Activated CD8-positive, alpha-beta memory T cell treated with anti-CD3 and anti-CD28 coated beads, Interleukin-2, amount 50 U/mL, for 1 hour (primary cell): ENCODE data around the gene NPAS2.

ENCODE experiments used
- DNase-seq: peaks from one replicate; pipeline ENCODE4 v3.0.0-alpha.2; 2020; ENCODE audit errors: extremely low read depth

NPAS2 gene

GRCh38 chr2:100855084-100855483 lies 35.1 kb downstream of the NPAS2 start:
- no peak for DNase-seq

DNA sequence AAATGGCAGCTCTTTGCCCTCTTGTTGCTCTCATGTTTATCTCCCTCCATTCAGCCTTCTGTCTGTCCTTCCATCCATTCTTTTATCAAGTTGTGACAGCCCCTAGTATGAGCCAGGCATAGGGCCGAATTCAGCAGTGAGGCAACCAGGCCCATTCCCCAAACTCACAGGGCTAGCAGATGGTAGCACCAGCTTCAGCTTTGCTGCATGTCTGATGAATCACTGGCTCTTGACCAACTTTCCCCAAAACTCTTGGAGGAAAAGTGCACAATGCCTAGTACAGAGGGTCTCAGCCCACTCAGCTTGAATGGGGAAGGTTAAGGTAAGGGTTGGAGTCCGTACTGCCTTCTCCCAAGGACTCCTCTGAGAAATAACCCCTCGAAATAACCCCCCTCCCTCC lies 35.7 kb downstream of the NPAS2 start:
- no peak for DNase-seq

- no peak for DNase-seq
Observed at GRCh38 chr2:100856732-100857131, 36.8 kb downstream of the NPAS2 start.

DNA sequence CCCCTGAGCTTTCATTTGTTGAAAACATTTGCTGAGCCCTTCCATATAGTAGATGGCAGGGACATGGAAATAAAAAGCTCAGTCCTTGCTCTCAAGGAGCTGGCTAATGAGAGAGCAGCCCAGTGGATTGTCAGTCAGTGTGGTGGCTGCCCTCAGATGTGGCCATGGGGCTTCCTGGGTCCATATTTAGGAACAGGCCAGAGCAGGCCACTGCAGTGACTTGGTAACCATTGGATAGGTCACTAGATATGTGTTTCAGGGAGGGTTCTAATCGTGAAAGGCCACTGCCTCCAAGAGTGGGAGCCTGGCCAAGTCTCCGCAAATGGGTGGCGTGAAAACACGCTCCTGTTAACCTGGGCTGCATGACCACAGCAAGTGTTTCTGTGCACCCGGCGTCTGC lies 37.4 kb downstream of the NPAS2 start:
- DNase-seq, result no peak

GRCh38 chr2:100857915-100858314 lies 38.0 kb downstream of the NPAS2 start:
- DNase-seq, result no peak

DNA sequence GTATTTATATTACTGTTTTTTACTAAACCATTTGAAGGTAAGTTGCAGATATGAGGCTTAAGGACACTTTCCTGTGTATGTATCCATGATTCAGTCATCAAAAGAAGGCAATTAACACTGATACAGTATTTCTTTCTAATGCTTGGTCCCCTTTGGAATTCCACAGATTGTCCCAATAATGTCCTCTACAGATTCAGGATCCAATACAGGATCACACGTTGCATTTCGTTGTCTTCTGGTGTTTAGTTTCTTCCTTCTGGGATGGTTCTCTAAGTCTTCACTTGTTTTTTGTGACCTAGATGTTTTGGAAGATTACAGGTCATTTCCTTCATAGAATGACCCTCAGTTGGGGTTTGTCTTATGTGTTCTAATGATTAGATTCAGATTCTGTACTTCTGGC lies 40.0 kb downstream of the NPAS2 start:
- DNase-seq, result no peak

- DNase-seq, result no peak
Observed at GRCh38 chr2:100861340-100861739, 41.4 kb downstream of the NPAS2 start.

DNA sequence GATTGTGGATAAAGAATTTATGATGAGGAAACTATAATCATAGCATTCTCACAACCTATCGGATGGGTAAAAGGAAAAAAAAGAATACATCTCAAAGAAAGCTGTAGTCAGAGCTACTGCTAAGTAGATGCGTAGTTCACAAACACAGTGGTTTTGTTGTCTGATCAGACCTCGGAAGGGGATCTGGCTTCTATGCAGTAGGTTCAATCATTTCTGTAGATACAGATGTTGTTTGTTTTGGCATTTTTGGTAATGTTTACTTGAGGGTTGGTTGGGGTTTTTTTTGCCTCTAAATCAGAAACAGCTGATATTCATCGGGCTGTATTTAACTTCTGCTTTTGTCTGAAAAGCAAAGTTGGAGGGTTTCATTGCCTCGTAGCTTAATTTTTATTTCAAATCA lies 42.1 kb downstream of the NPAS2 start:
- DNase-seq, result no peak

GRCh38 chr2:100865816-100866460 lies 46.0 kb downstream of the NPAS2 start:
- no peak for DNase-seq

GRCh38 chr2:100868083-100868482 lies 48.1 kb downstream of the NPAS2 start:
- DNase-seq, result no peak

- DNase-seq, result no peak
Observed at GRCh38 chr2:100869120-100869519, 49.2 kb downstream of the NPAS2 start.

DNA sequence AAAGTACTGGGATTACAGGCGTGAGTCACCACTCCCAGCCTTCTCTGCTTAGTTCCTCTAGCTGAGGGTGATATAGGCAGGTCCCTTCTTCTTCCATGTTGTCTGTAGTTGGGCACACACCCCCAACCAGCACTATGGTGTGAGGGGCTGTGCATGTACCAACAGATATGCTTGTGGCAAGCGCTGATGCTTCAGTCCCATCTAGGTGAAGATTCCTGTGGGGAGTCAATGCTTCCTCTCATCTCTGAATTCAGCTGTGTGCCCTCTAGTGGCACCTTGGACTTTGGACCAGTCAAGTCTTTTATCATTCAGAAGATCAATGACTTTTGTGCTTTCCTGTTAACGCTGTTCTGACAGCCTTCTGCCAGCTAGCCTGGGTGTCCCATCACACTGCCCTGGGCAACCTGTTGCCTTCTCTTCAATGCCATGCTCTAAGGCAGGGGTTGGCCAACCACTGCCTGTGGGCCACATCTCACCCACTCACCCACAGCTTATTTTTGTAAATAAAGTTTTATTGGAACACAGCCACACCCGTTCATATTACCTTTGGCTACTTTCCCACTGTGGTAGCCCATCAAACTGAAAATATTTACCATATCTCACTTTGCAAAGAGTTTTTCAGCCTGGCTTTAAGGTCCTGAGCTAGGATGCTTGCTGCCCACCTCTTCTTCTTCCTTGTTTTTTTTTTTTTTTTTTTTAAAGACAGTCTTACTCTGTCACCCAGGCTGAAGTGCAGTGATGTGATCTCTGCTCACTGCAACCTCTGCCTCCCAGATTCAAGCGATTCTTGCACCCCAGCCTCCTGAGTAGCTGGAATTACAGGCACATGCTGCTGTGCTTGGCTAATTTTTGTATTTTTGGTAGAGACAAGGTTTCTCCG lies 51.0 kb downstream of the NPAS2 start:
- DNase-seq, result no peak

- DNase-seq, result no peak
Observed at GRCh38 chr2:100875516-100876230, 55.7 kb downstream of the NPAS2 start.

DNA sequence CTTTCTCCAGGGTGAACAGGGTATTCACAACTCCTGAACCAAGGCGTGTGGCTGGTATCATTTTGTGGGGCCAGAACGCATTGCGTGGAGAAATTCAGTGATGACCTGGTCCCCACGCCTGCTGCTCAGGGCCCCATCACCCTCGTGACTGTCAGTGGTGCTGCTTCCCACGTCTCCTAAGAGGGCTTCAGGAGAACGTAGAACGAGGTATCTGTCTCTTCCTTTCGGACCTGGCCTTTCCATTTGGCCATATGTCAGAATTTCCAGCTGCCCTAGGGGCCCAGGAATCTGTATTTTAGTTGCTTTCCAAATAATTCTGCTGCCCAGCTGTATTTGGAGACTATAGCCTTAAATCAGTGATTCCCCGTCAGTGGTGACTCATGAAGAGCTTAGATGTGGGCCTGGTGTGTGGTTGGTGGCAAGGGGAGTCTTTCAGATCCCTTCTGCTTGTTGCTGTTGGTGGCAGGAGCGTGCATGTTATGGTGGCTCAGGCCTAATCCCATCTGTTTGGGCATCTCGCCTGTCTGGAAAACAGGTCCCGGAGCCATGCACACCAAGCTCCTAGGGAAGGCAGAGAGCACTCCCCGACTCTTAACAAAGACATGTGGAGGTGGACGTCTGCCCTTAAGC lies 56.4 kb downstream of the NPAS2 start:
- no peak for DNase-seq

DNA sequence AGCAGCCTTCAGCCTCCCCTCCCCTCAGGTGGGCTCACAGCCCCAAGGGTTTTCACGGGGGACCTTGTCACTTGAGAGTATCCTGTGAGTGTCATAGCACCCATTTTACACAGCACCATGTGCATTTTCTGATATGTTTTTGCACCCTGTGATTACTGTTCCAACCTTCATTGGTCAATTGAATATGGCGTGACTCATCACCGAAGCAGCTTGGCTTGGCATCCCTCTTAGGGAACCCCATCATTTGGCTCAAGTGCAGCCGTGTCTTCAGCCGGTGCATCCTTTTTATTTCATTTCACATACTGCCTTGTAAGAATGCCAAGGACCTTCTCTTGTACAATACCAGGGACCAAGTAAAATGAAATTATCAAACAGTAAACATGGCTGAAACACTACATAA lies 57.6 kb downstream of the NPAS2 start:
- no peak for DNase-seq

DNA sequence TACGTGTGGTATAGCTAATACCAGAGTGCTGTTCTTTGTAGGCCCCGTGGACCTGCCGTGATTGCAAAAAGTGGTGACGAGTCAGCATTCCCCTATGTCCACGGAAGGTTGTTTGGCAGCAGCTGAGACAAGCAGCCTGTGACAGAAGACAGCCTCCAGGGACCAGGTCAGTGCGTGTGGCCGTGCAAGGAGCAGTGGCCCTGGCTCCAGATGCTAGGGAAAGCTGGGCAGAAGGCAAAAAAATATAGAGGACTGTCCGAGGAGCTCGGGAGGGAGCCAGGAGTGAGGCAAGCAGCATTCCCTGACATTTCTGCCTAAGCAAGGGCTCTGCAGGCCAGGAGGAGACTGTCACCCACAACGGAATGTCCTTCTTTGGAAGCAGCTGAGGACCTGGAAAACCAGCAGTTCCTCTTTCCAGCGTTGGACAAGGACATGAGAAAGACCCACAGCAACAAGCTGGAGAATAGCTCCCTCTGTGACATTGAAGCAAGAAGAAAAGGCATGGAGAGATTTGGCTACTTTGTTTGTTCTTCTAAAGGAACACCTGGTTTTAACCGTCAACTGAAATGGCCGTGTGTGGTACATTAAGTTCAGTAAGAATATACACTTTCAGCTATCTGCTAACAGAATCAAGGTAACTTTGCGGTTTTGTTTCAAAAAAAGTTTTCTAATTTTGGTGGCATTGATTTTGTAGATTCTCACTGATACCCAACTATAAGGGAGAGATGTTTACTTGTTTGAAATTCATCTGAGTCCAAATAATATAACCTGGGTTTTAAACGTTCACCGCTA lies 58.3 kb downstream of the NPAS2 start:
- DNase-seq, result no peak

- no peak for DNase-seq
Observed at GRCh38 chr2:100879296-100879695, 59.4 kb downstream of the NPAS2 start.

DNA sequence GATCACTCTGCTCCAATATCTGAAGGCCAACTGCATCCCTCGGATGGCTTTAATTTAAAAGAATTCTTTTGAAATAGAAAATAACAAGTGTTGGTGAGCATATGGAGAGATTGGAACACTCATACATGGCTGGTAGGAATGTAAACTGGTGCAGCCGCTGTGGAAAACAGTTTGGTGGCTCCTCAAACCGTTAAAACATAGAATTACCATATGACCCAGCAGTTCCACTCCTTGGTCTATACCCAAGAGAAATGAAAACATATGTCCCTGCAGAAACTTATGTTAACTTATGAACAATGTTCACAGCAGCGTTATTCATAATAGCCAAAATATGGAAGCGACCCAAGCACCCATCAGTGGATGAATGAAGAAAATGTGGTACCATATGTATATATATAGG lies 60.1 kb downstream of the NPAS2 start:
- no peak for DNase-seq

DNA sequence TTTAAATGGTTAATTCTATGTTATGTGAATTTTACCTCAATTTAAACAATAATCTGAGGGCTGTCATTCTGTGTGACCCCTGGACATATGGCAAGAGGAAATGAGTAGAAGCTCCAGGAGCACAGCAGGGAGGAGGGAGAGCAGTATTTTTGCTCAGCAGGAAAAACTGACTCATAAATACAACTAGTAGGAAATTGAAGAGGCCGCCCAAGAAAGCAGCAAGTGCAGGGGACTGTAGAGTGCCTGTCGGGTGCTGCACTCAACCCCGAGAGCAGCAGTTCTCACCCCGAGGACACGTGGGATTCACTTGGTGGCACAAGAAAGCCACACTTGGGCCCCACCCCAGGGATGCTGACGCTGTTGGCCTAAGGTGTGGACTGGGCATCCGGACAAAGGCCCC lies 60.8 kb downstream of the NPAS2 start:
- DNase-seq, result no peak

GRCh38 chr2:100882645-100883613 lies 63.0 kb downstream of the NPAS2 start:
- no peak for DNase-seq
